ENCODE results near the gene LENEP.

Gene LENEP

GRCh38 chr1:155001675-155002463 is 8.5 kb downstream of the LENEP start:
- TF ChIP-seq YY1 (IDR thresholded peaks at IDR 0.05; ENCODE audit: insufficient read depth, insufficient read length): no peak
- TF ChIP-seq ZNF274 (IDR thresholded peaks at IDR 0.05; ENCODE audit: low read depth, low read length): no peak
- TF ChIP-seq SUZ12 (IDR thresholded peaks at IDR 0.05; ENCODE audit: extremely low read depth, insufficient read depth, insufficient read length): no peak
- H3K9ac ChIP-seq (ENCODE audit: insufficient read length, low read depth): peak overlapping the region; percentile 97
- peak; percentile 100 for DNase-seq (ENCODE audit: low read depth, low spot score)
- no peaks in the 10 kb centered on the region for H3K9me3 ChIP-seq (ENCODE audit: insufficient read depth, low read length)
- H3K36me3 ChIP-seq (ENCODE audit: insufficient read depth, insufficient read length, low read length): no peaks in the 10 kb centered on the region
- peak overlapping the region; percentile 71 for H3K4me3 ChIP-seq (ENCODE audit: insufficient read length, low read depth)
- H3K4me1 ChIP-seq (ENCODE audit: insufficient read depth, insufficient read length): peaks cover 16% of the 10 kb centered on the region
- H3K27me3 ChIP-seq (ENCODE audit: insufficient read depth, insufficient read length): no peaks in the 10 kb centered on the region

DNA sequence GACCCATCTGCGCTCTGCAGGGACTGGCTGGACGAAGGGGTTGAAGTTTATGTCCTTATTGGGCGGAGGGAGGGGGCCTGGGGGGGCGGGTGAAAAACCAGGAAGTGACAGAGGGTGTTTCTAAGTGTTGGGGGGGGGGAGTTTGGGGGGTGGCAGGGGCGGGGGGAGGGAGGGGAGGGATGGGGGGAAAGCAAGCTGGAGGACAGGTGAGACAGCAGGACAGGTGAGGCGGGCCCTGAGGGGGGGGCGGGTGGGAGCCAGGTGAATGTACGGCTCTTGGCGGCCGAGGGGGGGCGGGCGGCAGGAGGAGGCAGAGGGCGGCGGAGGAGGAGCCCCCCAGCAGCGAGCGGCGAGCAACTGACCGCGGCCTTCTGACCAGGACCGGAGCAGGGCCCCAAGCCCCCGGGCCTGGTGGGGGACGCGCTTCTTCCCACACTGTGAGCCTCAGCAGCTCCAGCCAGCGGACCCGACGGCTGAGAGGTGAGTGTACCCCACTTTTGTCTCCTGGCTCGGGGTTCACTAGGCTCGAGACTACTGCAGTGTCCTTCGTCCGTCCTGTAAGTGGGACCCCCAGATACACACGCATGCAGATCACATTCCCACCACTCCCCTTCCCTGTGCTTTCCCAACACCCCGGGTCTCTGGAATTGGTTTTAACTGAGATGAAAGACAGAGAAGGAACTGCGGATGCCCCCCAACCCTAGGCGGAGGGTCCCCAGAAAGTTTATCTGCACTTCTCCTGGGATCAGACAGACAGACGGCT is 9.3 kb downstream of the LENEP start, which contains the start of gene ZBTB7B:
TSS of gene ZBTB7B (plus strand) at position 339 of the 763 bp plus-strand sequence. CDS start 11,859 bp downstream, outside the sequence.
- TF ChIP-seq ZNF274 (IDR thresholded peaks at IDR 0.05; ENCODE audit: low read depth, low read length) (no peak), SUZ12 (IDR thresholded peaks at IDR 0.05; ENCODE audit: extremely low read depth, insufficient read depth, insufficient read length) (no peak), YY1 (IDR thresholded peaks at IDR 0.05; ENCODE audit: insufficient read depth, insufficient read length) (no peak)
- peaks cover 10% of the 10 kb centered on the region for H3K4me1 ChIP-seq (ENCODE audit: insufficient read depth, insufficient read length)
- no peaks in the 10 kb centered on the region for H3K36me3 ChIP-seq (ENCODE audit: insufficient read depth, insufficient read length, low read length)
- H3K9ac ChIP-seq (ENCODE audit: insufficient read length, low read depth): peak within 1 kb of the TSS; percentile 97
- H3K9me3 ChIP-seq (ENCODE audit: insufficient read depth, low read length): no peaks in the 10 kb centered on the region
- peak within 1 kb of the TSS; percentile 71 for H3K4me3 ChIP-seq (ENCODE audit: insufficient read length, low read depth)
- no peaks in the 10 kb centered on the region for H3K27me3 ChIP-seq (ENCODE audit: insufficient read depth, insufficient read length)
- DNase-seq (ENCODE audit: low read depth, low spot score): no peak

DNA sequence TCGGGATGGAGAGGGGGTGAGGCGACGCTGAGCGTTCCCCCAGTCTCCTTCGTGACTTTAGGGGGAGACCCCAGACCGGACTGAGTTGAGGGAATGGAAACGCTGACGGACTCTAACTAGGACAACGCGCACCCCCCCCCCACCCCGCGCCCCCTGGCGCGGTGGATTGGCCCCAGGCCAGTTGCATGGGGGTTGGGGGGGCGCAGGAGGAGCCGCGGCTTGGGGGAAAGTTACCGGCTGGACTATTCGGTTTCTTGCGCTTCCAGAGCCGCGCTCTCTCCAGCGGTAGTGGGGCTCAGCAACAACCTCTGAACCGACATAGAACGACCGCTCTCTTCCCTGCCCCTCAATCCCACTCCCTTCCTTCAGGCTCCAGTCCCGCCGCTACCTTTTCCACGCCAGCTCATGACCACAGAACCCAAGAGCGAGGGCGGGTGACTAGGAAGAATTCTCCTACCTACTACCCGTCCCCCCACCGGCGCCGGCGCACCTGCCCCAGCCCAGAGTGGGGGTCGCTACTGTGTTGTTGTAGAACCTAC is 9.9 kb downstream of the LENEP start:
- Histone ChIP-seq H3K9ac (ENCODE audit: insufficient read length, low read depth) (peak overlapping the region; percentile 71), H3K9me3 (ENCODE audit: insufficient read depth, low read length) (no peaks in the 10 kb centered on the region), H3K4me1 (ENCODE audit: insufficient read depth, insufficient read length) (peaks cover 14% of the 10 kb centered on the region), H3K4me3 (ENCODE audit: insufficient read length, low read depth) (peak overlapping the region; percentile 55), H3K36me3 (ENCODE audit: insufficient read depth, insufficient read length, low read length) (no peaks in the 10 kb centered on the region), H3K27me3 (ENCODE audit: insufficient read depth, insufficient read length) (no peaks in the 10 kb centered on the region)
- no peak for DNase-seq (ENCODE audit: low read depth, low spot score)
- TF ChIP-seq SUZ12 (IDR thresholded peaks at IDR 0.05; ENCODE audit: extremely low read depth, insufficient read depth, insufficient read length) (no peak), YY1 (IDR thresholded peaks at IDR 0.05; ENCODE audit: insufficient read depth, insufficient read length) (no peak), ZNF274 (IDR thresholded peaks at IDR 0.05; ENCODE audit: low read depth, low read length) (no peak)

DNA sequence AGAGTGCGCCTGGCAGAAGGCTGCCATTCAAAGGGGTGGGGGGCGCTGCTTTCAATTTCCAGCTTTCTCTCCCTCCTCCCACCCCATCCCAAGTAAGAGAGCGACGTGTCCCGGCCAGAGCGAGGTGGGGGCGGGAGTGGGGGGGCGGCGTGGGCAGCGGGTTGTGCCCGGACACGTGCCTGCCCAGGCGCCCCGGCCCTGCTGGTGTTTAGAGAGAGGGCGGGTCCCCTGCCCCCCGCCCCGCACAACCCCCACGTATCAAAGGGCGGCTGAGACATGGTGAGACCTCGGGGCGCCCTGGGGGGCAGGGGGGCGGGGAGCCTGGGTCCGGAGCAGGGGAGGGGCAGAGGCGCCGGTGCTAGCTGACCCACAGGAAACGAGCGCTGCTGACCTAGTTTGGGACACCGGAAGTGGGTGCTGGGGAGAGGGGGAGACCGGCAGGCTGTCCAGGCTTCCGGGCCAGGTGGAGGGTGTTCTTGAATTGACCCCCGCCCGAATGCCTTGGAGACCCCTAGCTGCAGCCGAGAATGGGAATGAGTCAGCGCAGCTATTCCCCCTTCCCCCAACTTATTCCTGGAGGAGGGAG is 10.5 kb downstream of the LENEP start:
- H3K4me1 ChIP-seq (ENCODE audit: insufficient read depth, insufficient read length): peaks cover 15% of the 10 kb centered on the region

DNA sequence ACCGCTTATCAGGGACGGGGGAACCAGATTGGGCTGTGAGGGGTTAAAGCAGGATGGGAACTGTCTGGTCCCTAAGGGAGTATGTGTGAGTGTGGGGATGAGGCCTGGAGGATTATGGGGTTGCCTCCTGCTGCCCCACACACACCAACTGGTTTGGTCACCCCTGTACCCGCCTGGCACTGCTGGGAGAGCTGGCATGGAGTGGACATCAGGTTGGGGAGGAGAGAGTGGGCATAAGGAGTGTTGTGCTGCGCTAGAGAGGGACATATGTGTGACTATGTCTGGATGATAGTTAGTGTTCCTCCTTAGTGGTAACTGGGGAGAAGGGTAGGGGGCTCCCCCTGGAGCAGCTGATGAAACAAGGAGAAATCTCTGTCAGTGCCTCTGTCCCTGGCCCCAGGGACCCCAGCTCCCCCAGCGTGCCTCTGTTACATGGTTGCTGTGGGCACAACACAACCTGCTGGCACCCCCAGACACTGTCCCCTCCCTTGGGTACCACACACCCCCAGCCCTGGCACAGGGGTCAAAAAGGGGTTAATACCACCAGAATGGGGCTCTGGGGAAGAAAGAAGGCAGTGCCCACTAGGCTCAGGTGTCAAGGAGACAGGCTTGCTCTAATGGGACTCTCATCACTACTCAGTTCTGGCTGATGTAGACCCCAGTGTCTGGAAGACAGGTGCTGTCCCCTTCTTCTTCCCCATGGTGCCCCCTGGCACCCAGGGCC is 11.1 kb downstream of the LENEP start:
- H3K36me3 ChIP-seq (ENCODE audit: insufficient read depth, insufficient read length, low read length): no peaks in the 10 kb centered on the region
- DNase-seq (ENCODE audit: low read depth, low spot score): no peak
- no peaks in the 10 kb centered on the region for H3K9me3 ChIP-seq (ENCODE audit: insufficient read depth, low read length)
- peaks cover 18% of the 10 kb centered on the region for H3K4me1 ChIP-seq (ENCODE audit: insufficient read depth, insufficient read length)
- H3K4me3 ChIP-seq (ENCODE audit: insufficient read length, low read depth): peak overlapping the region; percentile 55
- TF ChIP-seq ZNF274 (IDR thresholded peaks at IDR 0.05; ENCODE audit: low read depth, low read length) (no peak), SUZ12 (IDR thresholded peaks at IDR 0.05; ENCODE audit: extremely low read depth, insufficient read depth, insufficient read length) (no peak), YY1 (IDR thresholded peaks at IDR 0.05; ENCODE audit: insufficient read depth, insufficient read length) (no peak)
- no peaks in the 10 kb centered on the region for H3K27me3 ChIP-seq (ENCODE audit: insufficient read depth, insufficient read length)
- peak overlapping the region; percentile 71 for H3K9ac ChIP-seq (ENCODE audit: insufficient read length, low read depth)

More for the DNA sequence above, 10.5 kb downstream of the LENEP start:
- Histone ChIP-seq H3K36me3 (ENCODE audit: insufficient read depth, insufficient read length, low read length) (no peaks in the 10 kb centered on the region), H3K4me3 (ENCODE audit: insufficient read length, low read depth) (peak overlapping the region; percentile 55), H3K27me3 (ENCODE audit: insufficient read depth, insufficient read length) (no peaks in the 10 kb centered on the region), H3K9me3 (ENCODE audit: insufficient read depth, low read length) (no peaks in the 10 kb centered on the region), H3K9ac (ENCODE audit: insufficient read length, low read depth) (peak overlapping the region; percentile 71)
- no peak for DNase-seq (ENCODE audit: low read depth, low spot score)
- TF ChIP-seq SUZ12 (IDR thresholded peaks at IDR 0.05; ENCODE audit: extremely low read depth, insufficient read depth, insufficient read length) (no peak), ZNF274 (IDR thresholded peaks at IDR 0.05; ENCODE audit: low read depth, low read length) (no peak), YY1 (IDR thresholded peaks at IDR 0.05; ENCODE audit: insufficient read depth, insufficient read length) (no peak)

All from NT2/D1 (cell line).